A673 (cell line): Measurements from ENCODE around the gene SH3BGRL3. TPM values are rescaled to one million over a fixed set of nuclear protein-coding genes. Genes with fewer than 3 reads are reported as not detected.
"Not testable (repeated sequence)": the region's sequence is repeated elsewhere in the genome, so short reads cannot be mapped to it uniquely, and the experiment has no call there.

Experiments used
- BruUV-seq: library from RNA; stranded (reverse); fragments of 400-500 nt; replicated peaks from 2 replicates; lab custom pipeline; 2021; lab: Mats Ljungman, UMichigan
- CTCF ChIA-PET: fragments of 300-600 bp; sonication (Branson Sonifier 250); formaldehyde crosslinking; loops from one replicate; lab custom pipeline; 2022; ENCODE audit warnings: antibody characterized with exemption; lab: Charles Lee
- POLR2A ChIA-PET: fragments of 300-600 bp; sonication (Branson Sonifier 250); formaldehyde crosslinking; loops from one replicate; lab custom pipeline; 2022; ENCODE audit warnings: antibody characterized with exemption; ENCODE audit not compliant: low non-redundant PET; lab: Charles Lee
- DNase-seq: peaks from one replicate; pipeline ENCODE4 v3.0.0-alpha.2; 2015; ENCODE audit warnings: low spot score
- H3K27ac ChIP-seq: fragments of 200-600 bp; sonication (generic); 2 replicates; pipeline ENCODE4 v1.5.1; 2016; ENCODE audit warnings: mixed run types, low read depth, mild to moderate bottlenecking, mixed read lengths, antibody characterized with exemption, low read length; ENCODE audit not compliant: poor library complexity, severe bottlenecking
- H3K27me3 ChIP-seq: fragments of 200-600 bp; sonication (generic); replicated peaks from 2 replicates; pipeline ENCODE4 v1.6.1; 2017; ENCODE audit warnings: mixed run types, low read depth, mild to moderate bottlenecking, mixed read lengths, antibody characterized with exemption, low read length; ENCODE audit not compliant: insufficient read depth, poor library complexity
- H3K36me3 ChIP-seq: fragments of 200-600 bp; sonication (generic); 2 replicates; pipeline ENCODE4 v1.6.1; 2016; ENCODE audit warnings: mixed run types, mild to moderate bottlenecking, mixed read lengths, antibody characterized with exemption, low read length; ENCODE audit not compliant: insufficient read depth, poor library complexity, severe bottlenecking
- H3K4me1 ChIP-seq: fragments of 200-600 bp; sonication (generic); 2 replicates; pipeline ENCODE4 v1.6.1; 2017; ENCODE audit warnings: mixed run types, mild to moderate bottlenecking, mixed read lengths, antibody characterized with exemption, low read length; ENCODE audit not compliant: insufficient read depth, poor library complexity, severe bottlenecking
- H3K4me3 ChIP-seq: fragments of 200-600 bp; sonication (generic); 2 replicates; pipeline ENCODE4 v1.5.1; 2016; ENCODE audit warnings: low read depth, mixed run types, mild to moderate bottlenecking, mixed read lengths, low read length; ENCODE audit not compliant: poor library complexity, severe bottlenecking
- H3K9me3 ChIP-seq: fragments of 200-600 bp; sonication (generic); 2 replicates; pipeline ENCODE4 v1.6.1; 2016; ENCODE audit warnings: mixed run types, low read depth, mild to moderate bottlenecking, mixed read lengths, antibody characterized with exemption, low read length; ENCODE audit not compliant: poor library complexity, severe bottlenecking
- CTCF ChIP-seq: fragments of 300-800, 200-600 bp; sonication (generic); conservative IDR thresholded peaks from 2 replicates; pipeline ENCODE4 v1.5.1; 2017; ENCODE audit warnings: low read depth, mild to moderate bottlenecking, antibody characterized with exemption, low read length, moderate library complexity, mixed read lengths
- EZH2 ChIP-seq: fragments of 200-600 bp; sonication (generic); IDR thresholded peaks from 2 replicates; pipeline ENCODE4 v1.6.1; 2017; ENCODE audit warnings: borderline replicate concordance, low read depth, mild to moderate bottlenecking, mixed read lengths, antibody characterized with exemption, low read length; ENCODE audit not compliant: poor library complexity, severe bottlenecking
- intact Hi-C: fragments of 100-400 bp; cut with micrococcal nuclease; formaldehyde crosslinking; loops from one replicate; pipeline ENCODE4 v1.10.0; 2022; ENCODE audit not compliant: unreplicated experiment
- total RNA-seq: library from RNA; stranded (reverse); gene quantifications from 2 replicates; pipeline ENCODE4 v1.2.3, GENCODE V29; 2021

SH3BGRL3 gene
- total RNA-seq, 1 experiment from 2014 or later, result 138 TPM

DNA sequence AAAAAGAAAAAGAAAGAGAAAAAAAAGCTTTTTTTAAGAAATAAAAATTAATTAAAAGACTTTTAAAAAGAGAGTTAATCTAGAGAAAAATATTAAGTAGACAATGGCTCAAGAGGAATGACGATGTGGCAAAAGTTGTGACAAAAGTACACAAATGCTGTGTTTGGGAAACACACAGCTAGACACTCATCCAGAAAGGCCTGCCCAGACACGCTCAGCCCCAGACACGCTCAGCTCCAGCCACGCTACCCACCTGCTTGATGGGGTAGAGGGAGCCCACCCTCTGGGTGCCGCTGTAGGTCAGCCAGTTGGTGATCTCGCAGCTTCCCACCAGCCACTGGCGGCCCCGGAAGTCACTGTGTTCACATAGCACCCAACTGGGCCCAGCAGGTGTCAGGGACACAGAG is 48.1 kb downstream of the SH3BGRL3 start:
- no peak for TF ChIP-seq CTCF
- TF ChIP-seq EZH2, result no peak
- CTCF ChIA-PET, result no interaction called here

DNA sequence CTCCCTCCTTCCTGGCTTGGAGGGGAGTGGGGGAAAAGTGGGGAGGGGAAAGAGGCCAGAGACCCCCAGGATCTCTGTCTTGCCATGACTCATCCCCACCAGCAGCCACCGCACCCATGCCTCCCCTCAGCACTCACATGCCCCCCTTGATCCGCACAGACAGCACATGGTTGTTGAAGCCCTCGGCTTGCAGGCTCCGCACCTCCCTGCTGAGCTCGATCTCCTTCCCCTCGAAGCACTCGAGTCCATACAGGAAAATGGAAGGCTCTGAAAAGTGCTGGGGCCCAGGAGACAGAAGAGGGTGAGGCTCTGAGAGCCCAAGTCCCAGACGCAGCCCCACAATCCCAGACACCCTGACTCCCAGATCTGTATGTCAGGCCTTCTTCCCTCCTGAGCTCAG is 48.7 kb downstream of the SH3BGRL3 start:
- no peaks in the 10 kb centered on the region for H3K27me3 ChIP-seq
- intact Hi-C loops, result no loop called here
- no TSS peak for BruUV-seq
- H3K36me3 ChIP-seq, result no peaks in the 10 kb centered on the region
- ChIA-PET POLR2A (interaction anchor here (0.8 kb wide), 1 partner anchor 14 kb away, joined by 12 read pairs; no protein-coding TSS in a partner anchor), CTCF (no interaction called here)
- no peak for TF ChIP-seq CTCF
- no peak for TF ChIP-seq EZH2
- DNase-seq, result no peak
- H3K9me3 ChIP-seq, result no peaks in the 10 kb centered on the region
- H3K4me3 ChIP-seq, result no peak overlapping the region
- H3K27ac ChIP-seq, result no peak overlapping the region
- H3K4me1 ChIP-seq, result no peaks in the 10 kb centered on the region

More for the DNA sequence above, 48.1 kb downstream of the SH3BGRL3 start:
- Histone ChIP-seq H3K4me1 (no peaks in the 10 kb centered on the region), H3K36me3 (no peaks in the 10 kb centered on the region), H3K9me3 (no peaks in the 10 kb centered on the region), H3K4me3 (no peak overlapping the region), H3K27ac (no peak overlapping the region), H3K27me3 (no peaks in the 10 kb centered on the region)
- intact Hi-C loops, result no loop called here
- BruUV-seq, result no TSS peak
- POLR2A ChIA-PET, result no interaction called here
- DNase-seq, result no peak

DNA sequence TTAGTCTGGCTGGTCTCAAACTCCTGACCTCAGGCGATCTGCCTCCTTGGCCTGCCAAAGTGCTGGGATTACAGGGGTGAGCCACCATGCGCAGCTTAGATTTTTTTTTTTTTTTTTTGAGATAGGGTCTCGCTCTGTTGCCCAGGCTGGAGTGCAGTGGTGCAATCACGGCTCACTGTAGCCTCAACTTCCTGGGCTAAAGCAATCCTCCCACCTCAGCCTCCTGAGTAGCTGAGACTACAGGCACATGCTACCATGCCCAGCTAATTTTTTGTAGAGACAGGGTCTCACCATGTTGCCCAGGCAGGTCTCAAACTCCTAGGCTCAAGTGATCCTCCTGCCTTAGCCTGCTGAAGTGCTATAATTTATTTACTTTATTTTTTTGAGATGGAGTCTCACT is 49.5 kb downstream of the SH3BGRL3 start:
- CTCF ChIA-PET, H3K27ac ChIP-seq, H3K36me3 ChIP-seq, intact Hi-C loops, H3K9me3 ChIP-seq, H3K4me1 ChIP-seq, DNase-seq, BruUV-seq, H3K27me3 ChIP-seq, H3K4me3 ChIP-seq: not testable (repeated sequence)
- POLR2A ChIA-PET, result interaction anchor here (0.8 to 0.9 kb wide), 2 partner anchors 13 to 83 kb away, joined by 3 to 12 read pairs; no protein-coding TSS in a partner anchor

DNA sequence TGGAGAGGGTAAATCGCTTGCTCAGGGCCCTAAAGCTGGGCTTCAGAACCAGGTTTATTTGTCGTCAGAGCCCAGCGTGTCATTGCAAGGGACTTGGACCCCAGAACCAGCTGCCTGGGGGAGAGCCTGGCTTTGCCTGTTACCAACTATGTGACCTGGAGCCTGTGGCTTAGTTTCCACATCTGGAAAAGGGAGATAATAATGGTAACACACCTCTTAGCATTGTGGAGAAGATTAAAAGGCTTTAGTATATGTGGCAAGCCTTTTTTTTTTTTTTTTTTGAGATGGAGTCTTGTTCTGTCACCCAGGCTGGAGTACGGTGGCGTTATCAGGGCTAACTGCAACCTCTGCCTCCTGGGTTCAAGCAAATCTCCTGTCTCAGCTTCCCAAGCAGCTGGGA is 50.4 kb downstream of the SH3BGRL3 start:
- intact Hi-C loops, result no loop called here
- POLR2A ChIA-PET, result no interaction called here

More for the DNA sequence above, 50.4 kb downstream of the SH3BGRL3 start:
- H3K4me3 ChIP-seq, result no peak overlapping the region
- no peaks in the 10 kb centered on the region for H3K4me1 ChIP-seq
- no peak overlapping the region for H3K27ac ChIP-seq
- H3K9me3 ChIP-seq, result no peaks in the 10 kb centered on the region
- H3K36me3 ChIP-seq, result no peaks in the 10 kb centered on the region
- DNase-seq, result no peak
- CTCF ChIA-PET, result no interaction called here
- BruUV-seq, result no TSS peak
- no peaks in the 10 kb centered on the region for H3K27me3 ChIP-seq
- TF ChIP-seq CTCF (no peak), EZH2 (no peak)
